ENCODE measurements around the gene MRPL49.

Gene MRPL49

GRCh38 chr11:65102142-65103095, 19.7 kb upstream of the MRPL49 start (continued):
- TF ChIP-seq ZNF544 (tag by site-specific recombination; IDR thresholded peaks at IDR 0.05) = no peak
- TF ChIP-seq ZNF501 (tag by site-specific recombination; IDR thresholded peaks at IDR 0.05) = 0 out of 2 replicates have a peak, but pooled peaks have one; percentile 26
- no peak for TF ChIP-seq MEIS1 (CRISPR knock-in tag; IDR thresholded peaks at IDR 0.05; ENCODE audit: borderline replicate concordance)
- TF ChIP-seq ZNF561 (tag by site-specific recombination; IDR thresholded peaks at IDR 0.05; ENCODE audit: borderline replicate concordance) = 0 out of 2 replicates have a peak, but pooled peaks have one; percentile 17
- TF ChIP-seq KLF7 (tag by site-specific recombination; IDR thresholded peaks at IDR 0.05; ENCODE audit: borderline replicate concordance) = no peak
- peak; percentile 85 for TF ChIP-seq FEZF1 (tag by site-specific recombination; IDR thresholded peaks at IDR 0.05)
- 0 out of 2 replicates have a peak, but pooled peaks have one; percentile 13 for TF ChIP-seq SP3 (tag by site-specific recombination; IDR thresholded peaks at IDR 0.05)
- no peak for TF ChIP-seq ZNF48 (tag by site-specific recombination; IDR thresholded peaks at IDR 0.05)
- TF ChIP-seq BCL11A (tag by site-specific recombination; IDR thresholded peaks at IDR 0.05; ENCODE audit: low read depth) = peak; percentile 61
- TF ChIP-seq IKZF3 (tag by site-specific recombination; IDR thresholded peaks at IDR 0.05) = peak; percentile 68
- TF ChIP-seq ZNF629 (tag by site-specific recombination; IDR thresholded peaks at IDR 0.05) = peak; percentile 70
- TF ChIP-seq ZNF121 (tag by site-specific recombination; IDR thresholded peaks at IDR 0.05) = peak; percentile 79; the same call in 1 of the 2 replicates
- TF ChIP-seq OSR2 (tag by site-specific recombination; IDR thresholded peaks at IDR 0.05) = peak; percentile 81
- no peak for TF ChIP-seq YY2 (tag by site-specific recombination; IDR thresholded peaks at IDR 0.05)
- TF ChIP-seq, protein P1, sequence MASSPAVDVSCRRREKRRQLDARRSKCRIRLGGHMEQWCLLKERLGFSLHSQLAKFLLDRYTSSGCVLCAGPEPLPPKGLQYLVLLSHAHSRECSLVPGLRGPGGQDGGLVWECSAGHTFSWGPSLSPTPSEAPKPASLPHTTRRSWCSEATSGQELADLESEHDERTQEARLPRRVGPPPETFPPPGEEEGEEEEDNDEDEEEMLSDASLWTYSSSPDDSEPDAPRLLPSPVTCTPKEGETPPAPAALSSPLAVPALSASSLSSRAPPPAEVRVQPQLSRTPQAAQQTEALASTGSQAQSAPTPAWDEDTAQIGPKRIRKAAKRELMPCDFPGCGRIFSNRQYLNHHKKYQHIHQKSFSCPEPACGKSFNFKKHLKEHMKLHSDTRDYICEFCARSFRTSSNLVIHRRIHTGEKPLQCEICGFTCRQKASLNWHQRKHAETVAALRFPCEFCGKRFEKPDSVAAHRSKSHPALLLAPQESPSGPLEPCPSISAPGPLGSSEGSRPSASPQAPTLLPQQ (tag by site-specific recombination; IDR thresholded peaks at IDR 0.05) = 0 out of 2 replicates have a peak, but pooled peaks have one; percentile 13
- no peak for TF ChIP-seq YY1 (tag by site-specific recombination; IDR thresholded peaks at IDR 0.05)
- TF ChIP-seq ZNF138 (tag by site-specific recombination; IDR thresholded peaks at IDR 0.05; ENCODE audit: borderline replicate concordance) = no peak
- no peak for TF ChIP-seq ZNF239 (tag by site-specific recombination; IDR thresholded peaks at IDR 0.05)
- peak; percentile 60; the same call in 1 of the 2 replicates for TF ChIP-seq SP7 (tag by site-specific recombination; IDR thresholded peaks at IDR 0.05)
- TF ChIP-seq TCF7L2 (IDR thresholded peaks at IDR 0.05; ENCODE audit: borderline replicate concordance, low read depth, low read length) = no peak
- TF ChIP-seq ZNF513 (tag by site-specific recombination; IDR thresholded peaks at IDR 0.05) = no peak
- peak; percentile 87 for TF ChIP-seq ZNF600 (tag by site-specific recombination; IDR thresholded peaks at IDR 0.05)
- TF ChIP-seq, protein P2, sequence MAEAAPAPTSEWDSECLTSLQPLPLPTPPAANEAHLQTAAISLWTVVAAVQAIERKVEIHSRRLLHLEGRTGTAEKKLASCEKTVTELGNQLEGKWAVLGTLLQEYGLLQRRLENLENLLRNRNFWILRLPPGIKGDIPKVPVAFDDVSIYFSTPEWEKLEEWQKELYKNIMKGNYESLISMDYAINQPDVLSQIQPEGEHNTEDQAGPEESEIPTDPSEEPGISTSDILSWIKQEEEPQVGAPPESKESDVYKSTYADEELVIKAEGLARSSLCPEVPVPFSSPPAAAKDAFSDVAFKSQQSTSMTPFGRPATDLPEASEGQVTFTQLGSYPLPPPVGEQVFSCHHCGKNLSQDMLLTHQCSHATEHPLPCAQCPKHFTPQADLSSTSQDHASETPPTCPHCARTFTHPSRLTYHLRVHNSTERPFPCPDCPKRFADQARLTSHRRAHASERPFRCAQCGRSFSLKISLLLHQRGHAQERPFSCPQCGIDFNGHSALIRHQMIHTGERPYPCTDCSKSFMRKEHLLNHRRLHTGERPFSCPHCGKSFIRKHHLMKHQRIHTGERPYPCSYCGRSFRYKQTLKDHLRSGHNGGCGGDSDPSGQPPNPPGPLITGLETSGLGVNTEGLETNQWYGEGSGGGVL (tag by site-specific recombination; IDR thresholded peaks at IDR 0.05) = no peak
- no peak for TF ChIP-seq ZNF280D (tag by site-specific recombination; IDR thresholded peaks at IDR 0.05)
- TF ChIP-seq ZNF133 (tag by site-specific recombination; IDR thresholded peaks at IDR 0.05) = no peak
- peak; percentile 49 for TF ChIP-seq KLF17 (tag by site-specific recombination; IDR thresholded peaks at IDR 0.05)
- TF ChIP-seq MYNN (tag by site-specific recombination; IDR thresholded peaks at IDR 0.05; ENCODE audit: borderline replicate concordance) = no peak
- TF ChIP-seq ZEB2 (tag by site-specific recombination; IDR thresholded peaks at IDR 0.05) = peak; percentile 88
- peak; percentile 63 for TF ChIP-seq ZNF843 (tag by site-specific recombination; IDR thresholded peaks at IDR 0.05)
- no peak for TF ChIP-seq ZNF548 (tag by site-specific recombination; IDR thresholded peaks at IDR 0.05)
- TF ChIP-seq ZBTB48 (tag by site-specific recombination; IDR thresholded peaks at IDR 0.05) = peak; percentile 58; the same call in 1 of the 2 replicates
- peak; percentile 85 for TF ChIP-seq GLIS1 (tag by site-specific recombination; IDR thresholded peaks at IDR 0.05)

Data from HEK293 (cell line).